Parathyroid adenoma (tissue), 2 donors: ENCODE results near the gene MAP1B.

Source experiments
- H2AFZ ChIP-seq: fragments of 300-600 bp; sonication (generic); one replicate; pipeline ENCODE4 v1.7.0; 2017; ENCODE audit warnings: antibody characterized with exemption, mild to moderate bottlenecking
- H3K27ac ChIP-seq: fragments of 300-600 bp; sonication (generic); one replicate; pipeline ENCODE4 v1.7.0; 2017
- H3K27me3 ChIP-seq: fragments of 300-600 bp; sonication (generic); one replicate; pipeline ENCODE4 v1.7.0; 2017; ENCODE audit warnings: low read length; ENCODE audit not compliant: control insufficient read depth, insufficient read depth
- H3K36me3 ChIP-seq: fragments of 300-600 bp; sonication (generic); one replicate; pipeline ENCODE4 v1.7.0; 2017; ENCODE audit warnings: low read length; ENCODE audit not compliant: control insufficient read depth, insufficient read depth
- H3K4me1 ChIP-seq: fragments of 300-600 bp; sonication (generic); one replicate; pipeline ENCODE4 v1.7.0; 2017; ENCODE audit warnings: control low read depth
- H3K4me2 ChIP-seq: fragments of 300-600 bp; sonication (generic); one replicate; pipeline ENCODE4 v1.7.0; 2017; ENCODE audit warnings: low read length
- H3K4me3 ChIP-seq: fragments of 300-600 bp; sonication (generic); one replicate; pipeline ENCODE4 v1.7.0; 2017; ENCODE audit warnings: low read depth, low read length
- H3K79me2 ChIP-seq: fragments of 300-600 bp; sonication (generic); one replicate; pipeline ENCODE4 v1.7.0; 2017; ENCODE audit warnings: control low read depth
- H3K9ac ChIP-seq: fragments of 300-600 bp; sonication (generic); one replicate; pipeline ENCODE4 v1.7.0; 2017; ENCODE audit warnings: mild to moderate bottlenecking
- H3K9me3 ChIP-seq: fragments of 300-600 bp; sonication (generic); one replicate; pipeline ENCODE4 v1.7.0; 2017; ENCODE audit warnings: low read length; ENCODE audit not compliant: control insufficient read depth
- TF ChIP-seq, protein P1 (sequence below): fragments of 300-600 bp; sonication (generic); IDR thresholded peaks from one replicate; pipeline ENCODE4 v1.7.0; 2017; ENCODE audit warnings: antibody characterized with exemption, mild to moderate bottlenecking
- donor health status: primary hyperparathyroidism.

Gene MAP1B

DNA sequence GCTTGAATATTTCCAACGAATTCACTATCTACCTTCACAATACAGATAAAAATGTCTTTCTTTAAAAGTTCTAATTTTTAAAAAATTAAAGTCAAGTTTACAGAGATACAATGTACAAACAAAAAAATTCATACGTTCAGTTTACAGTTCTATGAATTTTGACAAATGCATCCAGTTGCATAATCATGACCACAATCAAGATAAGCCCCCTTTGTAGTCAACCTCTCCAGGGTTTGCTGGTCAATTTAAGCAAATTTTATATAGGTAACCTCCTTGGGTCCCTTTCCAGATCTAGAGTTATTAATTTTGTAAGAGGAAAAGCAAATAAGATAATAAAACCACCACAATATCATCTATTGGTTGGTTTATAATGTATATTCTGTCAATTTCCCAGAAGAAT is 136.4 kb downstream of the MAP1B start:
- Histone ChIP-seq H3K9me3 (no peaks in the 10 kb centered on the region), H3K79me2 (peaks cover 5% of the 10 kb centered on the region), H3K27me3 (no peaks in the 10 kb centered on the region), H3K4me2 (no peak overlapping the region), H3K4me3 (no peak overlapping the region), H3K36me3 (no peaks in the 10 kb centered on the region), H2AFZ (no peak overlapping the region), H3K4me1 (no peaks in the 10 kb centered on the region), H3K27ac (no peak overlapping the region), H3K9ac (no peak overlapping the region)
- TF ChIP-seq, protein P1, sequence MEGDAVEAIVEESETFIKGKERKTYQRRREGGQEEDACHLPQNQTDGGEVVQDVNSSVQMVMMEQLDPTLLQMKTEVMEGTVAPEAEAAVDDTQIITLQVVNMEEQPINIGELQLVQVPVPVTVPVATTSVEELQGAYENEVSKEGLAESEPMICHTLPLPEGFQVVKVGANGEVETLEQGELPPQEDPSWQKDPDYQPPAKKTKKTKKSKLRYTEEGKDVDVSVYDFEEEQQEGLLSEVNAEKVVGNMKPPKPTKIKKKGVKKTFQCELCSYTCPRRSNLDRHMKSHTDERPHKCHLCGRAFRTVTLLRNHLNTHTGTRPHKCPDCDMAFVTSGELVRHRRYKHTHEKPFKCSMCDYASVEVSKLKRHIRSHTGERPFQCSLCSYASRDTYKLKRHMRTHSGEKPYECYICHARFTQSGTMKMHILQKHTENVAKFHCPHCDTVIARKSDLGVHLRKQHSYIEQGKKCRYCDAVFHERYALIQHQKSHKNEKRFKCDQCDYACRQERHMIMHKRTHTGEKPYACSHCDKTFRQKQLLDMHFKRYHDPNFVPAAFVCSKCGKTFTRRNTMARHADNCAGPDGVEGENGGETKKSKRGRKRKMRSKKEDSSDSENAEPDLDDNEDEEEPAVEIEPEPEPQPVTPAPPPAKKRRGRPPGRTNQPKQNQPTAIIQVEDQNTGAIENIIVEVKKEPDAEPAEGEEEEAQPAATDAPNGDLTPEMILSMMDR: no peak

DNA sequence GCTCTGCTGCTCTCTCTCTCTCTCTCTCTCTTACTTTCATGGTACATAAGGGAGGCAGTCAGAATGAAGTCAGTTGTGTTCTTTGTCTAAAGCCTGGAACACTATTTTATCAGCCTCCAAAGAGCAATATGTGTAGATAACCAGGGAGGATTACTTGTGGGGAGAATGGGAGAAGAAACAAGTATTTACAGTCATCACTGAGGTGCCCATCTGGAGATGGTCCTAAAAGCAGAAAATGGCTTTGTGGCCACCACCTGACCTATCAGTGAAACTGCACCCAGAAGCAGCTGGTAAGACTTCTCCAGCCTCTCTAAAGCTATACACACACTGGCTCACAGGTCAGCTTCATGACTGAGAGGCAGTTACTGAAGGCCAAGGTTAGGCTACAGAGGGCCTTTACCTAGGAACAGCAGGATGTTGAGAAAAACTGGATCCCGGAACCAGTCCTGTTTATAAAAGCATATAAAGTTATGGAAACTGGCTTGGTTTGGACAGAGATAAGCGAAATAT is 137.6 kb downstream of the MAP1B start:
- H3K9ac ChIP-seq: no peak overlapping the region

DNA sequence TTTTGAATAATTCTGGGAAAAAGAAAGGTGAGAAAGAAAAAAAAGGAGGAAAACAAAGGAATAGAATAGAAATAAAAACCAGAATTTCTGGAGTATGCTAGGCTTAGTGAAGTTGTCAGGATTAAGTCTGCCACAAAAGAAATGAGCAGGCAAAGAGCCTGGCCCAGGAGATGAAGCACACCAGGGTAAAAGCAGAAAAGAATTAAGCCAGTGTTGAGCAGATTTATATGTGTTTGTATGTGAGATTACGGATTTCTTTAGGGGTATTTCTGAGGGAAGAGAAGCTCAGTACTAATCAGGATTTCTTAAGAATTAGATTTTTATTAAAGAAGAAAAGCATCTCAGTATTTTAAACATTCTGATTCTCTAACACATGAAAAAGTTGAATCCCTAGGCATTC is 138.3 kb downstream of the MAP1B start:
- no peaks in the 10 kb centered on the region for H3K9me3 ChIP-seq
- no peak overlapping the region for H3K9ac ChIP-seq
- no peaks in the 10 kb centered on the region for H3K27me3 ChIP-seq
- no peak overlapping the region for H3K27ac ChIP-seq
- no peak overlapping the region for H2AFZ ChIP-seq
- no peak overlapping the region for H3K4me3 ChIP-seq
- no peak overlapping the region for H3K4me2 ChIP-seq
- TF ChIP-seq, protein P1: no peak
- peaks cover 10% of the 10 kb centered on the region for H3K79me2 ChIP-seq
- H3K4me1 ChIP-seq: no peaks in the 10 kb centered on the region
- H3K36me3 ChIP-seq: no peaks in the 10 kb centered on the region

More for the DNA sequence above, 137.6 kb downstream of the MAP1B start:
- Histone ChIP-seq H3K4me3 (no peak overlapping the region), H3K4me1 (no peaks in the 10 kb centered on the region), H2AFZ (no peak overlapping the region), H3K36me3 (no peaks in the 10 kb centered on the region), H3K27me3 (no peaks in the 10 kb centered on the region), H3K79me2 (peaks cover 10% of the 10 kb centered on the region), H3K9me3 (no peaks in the 10 kb centered on the region), H3K4me2 (no peak overlapping the region), H3K27ac (no peak overlapping the region)
- TF ChIP-seq, protein P1: no peak

DNA sequence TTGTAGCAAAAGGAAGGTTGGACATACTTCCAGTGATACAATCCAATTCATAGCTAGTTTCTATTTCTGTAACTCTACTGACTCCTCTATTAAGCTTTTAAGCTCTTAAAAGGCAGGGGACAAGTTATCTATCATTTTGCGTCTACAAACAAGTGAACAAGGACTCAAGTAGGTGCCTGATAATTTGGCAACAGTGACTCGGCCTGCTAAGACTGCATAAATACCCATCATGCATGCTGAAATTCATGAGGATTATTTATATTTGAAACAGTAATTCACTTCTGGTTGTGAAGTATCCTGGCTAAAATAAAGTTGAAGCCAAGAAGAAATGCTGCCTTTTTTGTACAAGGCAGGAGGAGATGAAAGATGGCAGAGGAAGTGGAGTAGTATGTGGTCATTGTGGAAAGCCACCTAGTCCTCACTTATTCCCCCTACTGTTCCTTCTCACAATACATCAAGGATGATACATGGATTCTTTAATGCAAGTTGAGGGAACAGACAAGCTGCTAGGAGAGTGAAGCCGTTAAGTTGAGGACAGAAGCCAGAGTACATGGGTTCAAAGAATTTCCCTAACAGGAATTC is 138.8 kb downstream of the MAP1B start:
- H3K9ac ChIP-seq: no peak overlapping the region
- no peak overlapping the region for H3K4me2 ChIP-seq
- H3K9me3 ChIP-seq: no peaks in the 10 kb centered on the region
- TF ChIP-seq, protein P1: no peak
- peaks cover 10% of the 10 kb centered on the region for H3K79me2 ChIP-seq
- no peaks in the 10 kb centered on the region for H3K27me3 ChIP-seq
- no peak overlapping the region for H3K4me3 ChIP-seq
- no peak overlapping the region for H3K27ac ChIP-seq
- peaks cover under 1% of the 10 kb centered on the region for H3K4me1 ChIP-seq
- H3K36me3 ChIP-seq: no peaks in the 10 kb centered on the region
- H2AFZ ChIP-seq: no peak overlapping the region

DNA sequence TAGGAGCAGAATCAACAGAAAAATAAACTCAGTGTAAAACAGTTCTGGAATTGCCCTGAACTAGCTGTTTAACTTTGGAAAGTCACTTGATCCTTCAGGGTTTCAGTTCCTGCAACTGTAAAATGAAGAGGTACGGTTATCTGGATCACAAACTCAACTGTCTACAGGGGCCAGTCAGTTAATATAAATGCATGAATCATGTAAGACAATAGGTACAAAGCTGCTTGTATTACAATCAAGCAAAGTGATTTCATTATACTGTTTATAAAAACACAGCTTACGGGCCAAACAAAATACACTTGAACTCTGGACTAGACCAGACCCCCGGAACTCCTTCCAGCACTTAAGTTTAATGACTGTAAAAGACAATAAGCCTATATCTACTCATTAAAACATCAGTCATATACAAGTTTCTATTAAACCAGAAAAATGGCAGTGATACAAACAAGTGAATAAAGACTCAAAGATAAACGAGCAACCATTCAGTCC is 139.7 kb downstream of the MAP1B start:
- no peak overlapping the region for H2AFZ ChIP-seq
- no peaks in the 10 kb centered on the region for H3K27me3 ChIP-seq
- H3K36me3 ChIP-seq: no peaks in the 10 kb centered on the region
- H3K4me2 ChIP-seq: no peak overlapping the region
- TF ChIP-seq, protein P1: no peak
- H3K79me2 ChIP-seq: peaks cover 10% of the 10 kb centered on the region
- peaks cover 5% of the 10 kb centered on the region for H3K4me1 ChIP-seq
- H3K9me3 ChIP-seq: no peaks in the 10 kb centered on the region
- no peak overlapping the region for H3K4me3 ChIP-seq
- H3K9ac ChIP-seq: no peak overlapping the region
- no peak overlapping the region for H3K27ac ChIP-seq
